ENCODE results near the gene GUK1. TPM values are rescaled to one million over a fixed set of nuclear protein-coding genes. Genes with fewer than 3 reads are reported as not detected.

Gene GUK1
- total RNA-seq, 4 donors from 2014 or later = 292 to 354 (median 305) TPM

DNA sequence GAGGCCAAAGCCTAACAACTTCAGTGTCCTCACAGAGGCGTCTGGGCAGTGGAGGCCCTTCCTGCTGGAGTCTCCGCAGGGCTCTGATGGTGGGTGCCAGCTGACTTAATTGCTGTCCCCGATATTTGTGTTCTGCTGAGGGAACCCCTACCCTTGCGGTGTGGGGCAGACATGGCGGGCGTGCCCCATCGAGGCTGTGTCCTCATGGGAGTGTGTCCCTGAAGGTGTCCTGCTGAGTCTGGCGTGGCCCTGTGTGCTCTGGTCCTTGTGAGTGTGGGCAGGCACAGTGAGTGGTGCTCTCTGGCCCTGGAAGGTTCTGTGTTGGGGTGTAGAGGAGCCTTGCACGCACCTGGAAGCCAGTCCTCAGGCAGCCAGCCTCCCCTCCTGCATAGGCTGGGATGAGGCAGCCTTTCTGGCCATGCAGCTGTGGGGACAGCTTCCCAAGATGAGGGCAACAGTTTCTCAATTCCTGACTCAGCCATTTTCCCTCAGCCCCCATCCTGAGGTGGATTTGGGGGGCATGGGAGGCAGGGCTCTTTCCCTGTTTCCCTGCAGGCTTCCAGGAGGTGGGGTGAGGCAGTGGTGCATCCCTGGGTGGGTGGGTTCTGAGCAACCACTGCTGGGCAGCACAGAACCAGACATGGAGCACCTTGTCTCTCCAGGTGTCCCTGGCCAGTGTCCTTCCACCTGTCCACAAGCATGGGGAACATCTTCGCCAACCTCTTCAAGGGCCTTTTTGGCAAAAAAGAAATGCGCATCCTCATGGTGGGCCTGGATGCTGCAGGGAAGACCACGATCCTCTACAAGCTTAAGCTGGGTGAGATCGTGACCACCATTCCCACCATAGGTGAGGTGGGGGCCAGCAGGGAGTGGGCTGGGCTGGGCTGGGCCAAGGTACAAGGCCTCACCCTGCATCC lies 43.4 kb upstream of the GUK1 start:
- Histone ChIP-seq H3K36me3 (peaks cover 34 to 63% (median 55%) of the 10 kb centered on the region in 4 donors), H3K9me3 (peaks cover 0 to 11% (median 7%) of the 10 kb centered on the region in 4 donors), H3K27ac (replicated peaks in 1 of 4) (no peak overlapping the region), H3K27me3 (no peaks in the 10 kb centered on the region), H3K4me1 (peaks cover 32 to 64% (median 49%) of the 10 kb centered on the region in 4 donors), H3K4me3 (no peak overlapping the region)
- intact Hi-C loops (cut with DNase I) = no loop called here
- DNase-seq (ENCODE audit: extremely low spot score) = no peak
- no peak for TF ChIP-seq POLR2A (IDR thresholded peaks at IDR 0.05; ENCODE audit: low read depth)
- TF ChIP-seq EP300 (IDR thresholded peaks at IDR 0.05) = no peak
- TF ChIP-seq, protein P1, sequence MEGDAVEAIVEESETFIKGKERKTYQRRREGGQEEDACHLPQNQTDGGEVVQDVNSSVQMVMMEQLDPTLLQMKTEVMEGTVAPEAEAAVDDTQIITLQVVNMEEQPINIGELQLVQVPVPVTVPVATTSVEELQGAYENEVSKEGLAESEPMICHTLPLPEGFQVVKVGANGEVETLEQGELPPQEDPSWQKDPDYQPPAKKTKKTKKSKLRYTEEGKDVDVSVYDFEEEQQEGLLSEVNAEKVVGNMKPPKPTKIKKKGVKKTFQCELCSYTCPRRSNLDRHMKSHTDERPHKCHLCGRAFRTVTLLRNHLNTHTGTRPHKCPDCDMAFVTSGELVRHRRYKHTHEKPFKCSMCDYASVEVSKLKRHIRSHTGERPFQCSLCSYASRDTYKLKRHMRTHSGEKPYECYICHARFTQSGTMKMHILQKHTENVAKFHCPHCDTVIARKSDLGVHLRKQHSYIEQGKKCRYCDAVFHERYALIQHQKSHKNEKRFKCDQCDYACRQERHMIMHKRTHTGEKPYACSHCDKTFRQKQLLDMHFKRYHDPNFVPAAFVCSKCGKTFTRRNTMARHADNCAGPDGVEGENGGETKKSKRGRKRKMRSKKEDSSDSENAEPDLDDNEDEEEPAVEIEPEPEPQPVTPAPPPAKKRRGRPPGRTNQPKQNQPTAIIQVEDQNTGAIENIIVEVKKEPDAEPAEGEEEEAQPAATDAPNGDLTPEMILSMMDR (IDR thresholded peaks at IDR 0.05) = no peak
- TF ChIP-seq POLR2AphosphoS5 (IDR thresholded peaks at IDR 0.05) = no peak
- WGBS = 100% methylated on average over 3 of the region's 13 CpGs

DNA sequence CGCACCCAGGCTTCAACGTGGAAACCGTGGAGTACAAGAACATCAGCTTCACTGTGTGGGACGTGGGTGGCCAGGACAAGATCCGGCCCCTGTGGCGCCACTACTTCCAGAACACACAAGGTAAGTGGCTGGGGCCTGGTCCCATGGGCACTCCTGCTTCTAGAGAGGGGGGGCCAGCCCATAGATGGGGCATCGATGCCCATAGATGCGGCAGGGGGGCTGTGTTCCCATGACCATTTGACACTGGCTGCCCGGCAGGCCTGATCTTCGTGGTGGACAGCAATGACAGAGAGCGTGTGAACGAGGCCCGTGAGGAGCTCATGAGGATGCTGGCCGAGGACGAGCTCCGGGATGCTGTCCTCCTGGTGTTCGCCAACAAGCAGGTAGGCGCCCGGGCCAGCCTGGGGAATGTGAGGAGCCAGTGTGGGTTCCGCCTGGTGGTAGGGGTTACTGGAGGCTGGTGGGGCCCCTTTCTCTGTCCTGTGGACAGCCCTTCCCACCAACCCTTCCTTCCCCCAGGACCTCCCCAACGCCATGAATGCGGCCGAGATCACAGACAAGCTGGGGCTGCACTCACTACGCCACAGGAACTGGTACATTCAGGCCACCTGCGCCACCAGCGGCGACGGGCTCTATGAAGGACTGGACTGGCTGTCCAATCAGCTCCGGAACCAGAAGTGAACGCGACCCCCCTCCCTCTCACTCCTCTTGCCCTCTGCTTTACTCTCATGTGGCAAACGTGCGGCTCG lies 42.6 kb upstream of the GUK1 start:
- peaks cover 34 to 60% (median 54%) of the 10 kb centered on the region in 4 donors for H3K36me3 ChIP-seq
- WGBS = 93% methylated on average over 30 of the region's 34 CpGs
- intact Hi-C loops (cut with DNase I) = no loop called here
- H3K27ac ChIP-seq (replicated peaks in 1 of 4) = no peak overlapping the region
- H3K27me3 ChIP-seq = no peaks in the 10 kb centered on the region
- H3K9me3 ChIP-seq = peaks cover 0 to 11% (median 7%) of the 10 kb centered on the region in 4 donors
- peaks cover 32 to 64% (median 49%) of the 10 kb centered on the region in 4 donors for H3K4me1 ChIP-seq
- DNase-seq (ENCODE audit: extremely low spot score) = no peak
- no peak overlapping the region for H3K4me3 ChIP-seq
- no peak for TF ChIP-seq POLR2A (IDR thresholded peaks at IDR 0.05; ENCODE audit: low read depth)
- no peak for TF ChIP-seq EP300 (IDR thresholded peaks at IDR 0.05)
- no peak for TF ChIP-seq POLR2AphosphoS5 (IDR thresholded peaks at IDR 0.05)
- TF ChIP-seq, protein P1 (IDR thresholded peaks at IDR 0.05) = no peak

DNA sequence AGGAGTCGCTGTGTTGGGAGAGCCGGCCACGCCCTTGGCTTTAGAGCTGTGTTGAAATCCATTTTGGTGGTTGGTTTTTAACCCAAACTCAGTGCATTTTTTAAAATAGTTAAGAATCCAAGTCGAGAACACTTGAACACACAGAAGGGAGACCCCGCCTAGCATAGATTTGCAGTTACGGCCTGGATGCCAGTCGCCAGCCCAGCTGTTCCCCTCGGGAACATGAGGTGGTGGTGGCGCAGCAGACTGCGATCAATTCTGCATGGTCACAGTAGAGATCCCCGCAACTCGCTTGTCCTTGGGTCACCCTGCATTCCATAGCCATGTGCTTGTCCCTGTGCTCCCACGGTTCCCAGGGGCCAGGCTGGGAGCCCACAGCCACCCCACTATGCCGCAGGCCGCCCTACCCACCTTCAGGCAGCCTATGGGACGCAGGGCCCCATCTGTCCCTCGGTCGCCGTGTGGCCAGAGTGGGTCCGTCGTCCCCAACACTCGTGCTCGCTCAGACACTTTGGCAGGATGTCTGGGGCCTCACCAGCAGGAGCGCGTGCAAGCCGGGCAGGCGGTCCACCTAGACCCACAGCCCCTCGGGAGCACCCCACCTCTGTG lies 41.7 kb upstream of the GUK1 start:
- Histone ChIP-seq H3K27me3 (no peaks in the 10 kb centered on the region), H3K36me3 (peaks cover 34 to 56% (median 52%) of the 10 kb centered on the region in 4 donors), H3K4me1 (peaks cover 25 to 57% (median 41%) of the 10 kb centered on the region in 4 donors), H3K9me3 (peaks cover 0 to 11% (median 7%) of the 10 kb centered on the region in 4 donors), H3K27ac (replicated peaks in 1 of 4) (no peak overlapping the region), H3K4me3 (no peak overlapping the region)
- intact Hi-C loops (cut with DNase I) = no loop called here
- TF ChIP-seq POLR2AphosphoS5 (IDR thresholded peaks at IDR 0.05) = peak in 1 of 2 donors; percentile 19
- TF ChIP-seq EP300 (IDR thresholded peaks at IDR 0.05) = no peak
- DNase-seq (ENCODE audit: extremely low spot score) = no peak
- 92% methylated on average over 17 of the region's 28 CpGs for WGBS

DNA sequence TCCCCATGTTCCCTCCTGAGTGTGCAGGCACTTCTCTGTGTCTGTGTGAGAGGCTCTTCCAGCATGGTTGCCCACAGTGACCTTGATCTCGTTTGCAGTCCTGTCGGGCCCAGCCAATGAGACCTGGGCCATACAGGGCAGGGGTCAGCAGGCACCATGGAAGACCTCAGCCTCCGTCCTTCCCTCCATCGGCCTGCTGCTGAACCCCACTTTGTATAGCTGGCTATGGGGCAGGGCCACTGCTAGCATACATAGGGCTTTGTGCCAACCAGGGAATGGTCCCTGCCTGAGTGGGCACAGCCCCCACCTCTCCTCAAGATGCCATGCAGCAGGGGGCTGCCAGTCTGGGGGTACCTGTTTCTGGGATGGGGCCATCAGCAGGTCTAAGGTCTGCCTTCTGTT lies 40.7 kb upstream of the GUK1 start:
- Histone ChIP-seq H3K36me3 (peaks cover 34 to 56% (median 52%) of the 10 kb centered on the region in 4 donors), H3K27ac (replicated peaks in 1 of 4) (no peak overlapping the region), H3K4me1 (peaks cover 32 to 62% (median 49%) of the 10 kb centered on the region in 4 donors), H3K9me3 (peaks cover 0 to 9% (median 7%) of the 10 kb centered on the region in 4 donors), H3K27me3 (no peaks in the 10 kb centered on the region), H3K4me3 (no peak overlapping the region)
- no peak for DNase-seq (ENCODE audit: extremely low spot score)
- intact Hi-C loops (cut with DNase I) = no loop called here
- 44% methylated on average over 4 of the region's 4 CpGs for WGBS
- no peak for TF ChIP-seq POLR2AphosphoS5 (IDR thresholded peaks at IDR 0.05)
- TF ChIP-seq POLR2A (IDR thresholded peaks at IDR 0.05; ENCODE audit: low read depth) = no peak
- TF ChIP-seq, protein P1 (IDR thresholded peaks at IDR 0.05) = no peak
- TF ChIP-seq EP300 (IDR thresholded peaks at IDR 0.05) = no peak

Data from esophagus muscularis mucosa (tissue), 4 donors.